ENCODE measurements around the gene TRIM74.
A peak's percentile ranks its signal among the peaks of the same experiment; 100 is the strongest.
"Not testable (repeated sequence)": the region's sequence is repeated elsewhere in the genome, so short reads cannot be mapped to it uniquely, and the experiment has no call there.

Gene TRIM74

GRCh38 chr7:72954563-72955198, 14.6 kb downstream of the TRIM74 start:
- not testable (repeated sequence) for DNase-seq (ENCODE audit: low read depth)

GRCh38 chr7:72953901-72954562, 15.2 kb downstream of the TRIM74 start:
- not testable (repeated sequence) for DNase-seq (ENCODE audit: low read depth)

GRCh38 chr7:72950432-72950831, 18.8 kb downstream of the TRIM74 start:
- DNase-seq (ENCODE audit: low read depth), result not testable (repeated sequence)

- DNase-seq (ENCODE audit: low read depth), result not testable (repeated sequence)
These were observed 19.6 kb downstream of the TRIM74 start for GRCh38 chr7:72949686-72950085.

GRCh38 chr7:72949276-72949675, 20.0 kb downstream of the TRIM74 start:
- not testable (repeated sequence) for DNase-seq (ENCODE audit: low read depth)

- DNase-seq (ENCODE audit: low read depth), result not testable (repeated sequence)
These were observed 20.6 kb downstream of the TRIM74 start for GRCh38 chr7:72948714-72949113.

- DNase-seq (ENCODE audit: low read depth), result not testable (repeated sequence)
These were observed 23.0 kb downstream of the TRIM74 start for GRCh38 chr7:72946130-72946745.

GRCh38 chr7:72945597-72945996, 23.7 kb downstream of the TRIM74 start:
- DNase-seq (ENCODE audit: low read depth), result not testable (repeated sequence)

- DNase-seq (ENCODE audit: low read depth), result not testable (repeated sequence)
These were observed 24.3 kb downstream of the TRIM74 start for GRCh38 chr7:72944937-72945336.

- not testable (repeated sequence) for DNase-seq (ENCODE audit: low read depth)
These were observed 26.3 kb downstream of the TRIM74 start for GRCh38 chr7:72942956-72943355.

- DNase-seq (ENCODE audit: low read depth), result not testable (repeated sequence)
These were observed 27.1 kb downstream of the TRIM74 start for GRCh38 chr7:72942022-72942705.

GRCh38 chr7:72928216-72928615, 41.0 kb downstream of the TRIM74 start:
- DNase-seq (ENCODE audit: low read depth), result not testable (repeated sequence)

GRCh38 chr7:72927791-72928190, 41.5 kb downstream of the TRIM74 start:
- DNase-seq (ENCODE audit: low read depth), result not testable (repeated sequence)

- DNase-seq (ENCODE audit: low read depth), result no peak
These were observed 43.6 kb downstream of the TRIM74 start for GRCh38 chr7:72925546-72926120.

GRCh38 chr7:72924733-72925545, 44.3 kb downstream of the TRIM74 start, which contains the start of gene POM121:
POM121 (plus strand) TSS chr7:72925095; CDS start chr7:72925122, 27 bp downstream.
- peak; percentile 71 for DNase-seq (ENCODE audit: low read depth)

GRCh38 chr7:72924386-72924732, 44.9 kb downstream of the TRIM74 start:
- DNase-seq (ENCODE audit: low read depth), result no peak

GRCh38 chr7:72919256-72919775, 50.0 kb downstream of the TRIM74 start:
- DNase-seq (ENCODE audit: low read depth), result no peak

GRCh38 chr7:72914756-72915525, 54.3 kb downstream of the TRIM74 start:
- peak; percentile 19 for DNase-seq (ENCODE audit: low read depth)

- DNase-seq (ENCODE audit: low read depth), result not testable (repeated sequence)
These were observed 55.5 kb downstream of the TRIM74 start for GRCh38 chr7:72913750-72914149.

GRCh38 chr7:72911395-72911794, 57.9 kb downstream of the TRIM74 start:
- not testable (repeated sequence) for DNase-seq (ENCODE audit: low read depth)

Measured in stimulated activated CD8-positive, alpha-beta memory T cell treated with anti-CD3 and anti-CD28 coated beads, Interleukin-12 subunit alpha, Interleukin-12 subunit beta, amount 100 ng/mL, for 1 hour (primary cell).